ENCODE measurements around the gene SPON2. TPM values are rescaled to one million over a fixed set of nuclear protein-coding genes. Genes with fewer than 3 reads are reported as not detected.

The SPON2 gene
- polyA plus RNA-seq (2012; ENCODE audit: missing spikeins) = 7.5 TPM

DNA sequence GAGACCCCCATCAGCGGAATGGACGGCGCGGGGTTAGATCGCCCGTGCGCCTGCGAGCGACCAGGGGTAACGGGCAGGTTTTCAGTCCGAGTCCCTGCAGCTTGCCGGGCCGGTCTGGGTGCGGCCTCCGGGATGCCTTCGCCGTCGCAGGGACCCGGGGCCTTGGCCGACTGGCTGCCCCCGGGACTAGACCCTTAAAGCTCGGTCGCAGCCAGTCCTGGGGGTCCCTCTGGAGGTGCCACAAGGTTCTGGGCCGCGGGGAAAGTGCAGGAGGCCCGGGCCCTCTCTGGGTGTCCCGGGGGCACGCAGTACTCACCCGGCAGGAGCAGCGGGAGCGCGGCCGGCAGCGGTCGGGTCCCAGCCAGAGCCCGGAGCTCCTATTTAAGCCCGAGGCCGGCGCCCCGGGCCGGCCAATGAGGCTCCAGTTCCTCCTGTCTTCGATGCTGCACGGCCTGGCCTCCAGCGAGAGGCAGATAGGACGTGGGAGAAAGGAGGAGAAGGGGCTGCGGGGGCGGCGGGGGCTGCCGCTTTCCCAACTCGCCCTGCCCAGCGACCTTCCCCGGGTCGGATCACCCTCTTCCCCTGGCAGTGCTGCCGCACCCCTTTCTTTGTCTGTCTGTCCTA, at the start of gene SPON2:
Gene SPON2, minus strand, starts transcription at position 356 of the 624 bp plus-strand sequence.
- FAIRE-seq (no peak), DNase-seq (ENCODE audit: insufficient read length) (no peak)
- TF ChIP-seq POLR2A (IDR thresholded peaks at IDR 0.05; ENCODE audit: low read depth, low read length) (no peak), TAF1 (IDR thresholded peaks at IDR 0.05; ENCODE audit: borderline replicate concordance, low read depth, low read length) (no peak), POLR2AphosphoS5 (IDR thresholded peaks at IDR 0.05; ENCODE audit: low read depth, low read length) (no peak)

DNA sequence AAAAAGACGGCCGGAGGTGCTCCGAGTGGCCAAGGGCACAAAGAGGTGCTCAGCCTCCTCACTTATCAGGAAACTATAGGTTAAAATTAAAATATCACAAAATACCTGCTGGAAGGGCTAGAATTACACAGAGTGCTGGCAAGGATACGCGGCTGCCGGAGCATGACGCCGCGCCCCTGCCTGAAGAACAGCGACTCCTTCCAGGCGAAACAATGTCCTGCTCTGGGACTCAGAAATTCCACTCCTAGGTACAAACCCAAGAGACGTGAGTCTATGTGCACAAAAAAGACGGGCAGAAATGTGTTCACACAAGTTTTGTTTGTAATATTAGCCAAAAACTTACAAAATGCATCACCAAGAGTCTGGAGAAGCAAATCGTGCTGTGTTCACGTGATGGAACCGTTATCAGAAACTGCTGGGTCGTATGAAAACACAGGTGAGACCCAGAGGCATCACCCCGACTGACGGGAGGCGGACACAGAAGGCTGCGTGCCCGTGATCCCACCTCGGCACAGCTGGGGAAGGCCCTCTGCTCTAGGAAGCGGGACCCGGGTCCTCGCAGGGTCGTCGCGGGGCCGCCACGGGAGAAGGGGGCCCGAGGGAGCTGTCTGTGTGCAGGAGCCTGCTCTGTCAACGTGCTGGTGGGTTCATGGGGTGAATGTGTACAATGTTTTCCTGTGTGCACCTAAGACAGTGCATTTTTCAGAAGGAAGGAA, 48.9 kb upstream of the SPON2 start:
- DNase-seq (ENCODE audit: insufficient read length) (no peak), FAIRE-seq (no peak)
- TF ChIP-seq TAF1 (IDR thresholded peaks at IDR 0.05; ENCODE audit: borderline replicate concordance, low read depth, low read length) (no peak), POLR2A (IDR thresholded peaks at IDR 0.05; ENCODE audit: low read depth, low read length) (no peak), POLR2AphosphoS5 (IDR thresholded peaks at IDR 0.05; ENCODE audit: low read depth, low read length) (no peak)

DNA sequence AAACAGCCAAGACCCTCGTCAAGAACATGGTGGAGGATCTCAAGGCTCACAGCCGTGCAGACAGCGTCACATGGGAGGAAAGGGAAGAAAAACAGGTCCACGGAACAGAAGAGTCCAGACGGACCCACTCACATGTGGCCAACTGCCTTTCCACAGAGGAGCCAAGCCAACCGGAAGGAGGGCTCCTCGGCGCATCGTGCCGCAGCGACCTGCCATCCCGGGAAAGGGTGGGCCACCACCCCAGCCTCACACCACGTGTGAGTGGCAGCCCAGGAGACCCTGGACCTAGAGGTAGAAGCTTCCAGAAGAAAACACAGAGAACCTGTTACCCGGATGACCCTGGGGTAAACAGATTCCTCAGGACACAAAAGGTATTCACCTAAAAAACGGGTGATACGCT, 48.2 kb upstream of the SPON2 start:
- DNase-seq (ENCODE audit: insufficient read length) (no peak), FAIRE-seq (peak; percentile 36)
- TF ChIP-seq TAF1 (IDR thresholded peaks at IDR 0.05; ENCODE audit: borderline replicate concordance, low read depth, low read length) (no peak), POLR2AphosphoS5 (IDR thresholded peaks at IDR 0.05; ENCODE audit: low read depth, low read length) (no peak), POLR2A (IDR thresholded peaks at IDR 0.05; ENCODE audit: low read depth, low read length) (no peak)

DNA sequence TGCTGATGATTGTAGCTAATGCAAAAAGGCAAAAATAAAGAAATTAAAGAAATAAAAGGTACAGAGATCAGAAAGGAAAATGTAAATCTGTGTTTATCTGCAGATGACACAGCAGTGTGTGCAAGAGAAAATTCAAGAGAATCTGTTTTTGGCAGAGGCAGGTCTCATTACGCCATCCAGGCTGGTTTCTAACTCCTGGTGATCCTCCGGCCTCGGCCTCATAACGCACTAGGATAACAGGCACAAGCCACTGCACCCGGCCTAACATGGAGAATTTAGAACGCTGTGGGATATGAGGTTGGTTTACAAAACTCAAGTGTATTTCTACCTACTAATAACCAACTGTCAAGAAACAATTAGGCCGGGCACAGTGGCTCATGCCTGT, 47.2 kb upstream of the SPON2 start:
- FAIRE-seq (peak; percentile 90), DNase-seq (ENCODE audit: insufficient read length) (no peak)
- TF ChIP-seq TAF1 (IDR thresholded peaks at IDR 0.05; ENCODE audit: borderline replicate concordance, low read depth, low read length) (no peak), POLR2AphosphoS5 (IDR thresholded peaks at IDR 0.05; ENCODE audit: low read depth, low read length) (no peak), POLR2A (IDR thresholded peaks at IDR 0.05; ENCODE audit: low read depth, low read length) (no peak)

DNA sequence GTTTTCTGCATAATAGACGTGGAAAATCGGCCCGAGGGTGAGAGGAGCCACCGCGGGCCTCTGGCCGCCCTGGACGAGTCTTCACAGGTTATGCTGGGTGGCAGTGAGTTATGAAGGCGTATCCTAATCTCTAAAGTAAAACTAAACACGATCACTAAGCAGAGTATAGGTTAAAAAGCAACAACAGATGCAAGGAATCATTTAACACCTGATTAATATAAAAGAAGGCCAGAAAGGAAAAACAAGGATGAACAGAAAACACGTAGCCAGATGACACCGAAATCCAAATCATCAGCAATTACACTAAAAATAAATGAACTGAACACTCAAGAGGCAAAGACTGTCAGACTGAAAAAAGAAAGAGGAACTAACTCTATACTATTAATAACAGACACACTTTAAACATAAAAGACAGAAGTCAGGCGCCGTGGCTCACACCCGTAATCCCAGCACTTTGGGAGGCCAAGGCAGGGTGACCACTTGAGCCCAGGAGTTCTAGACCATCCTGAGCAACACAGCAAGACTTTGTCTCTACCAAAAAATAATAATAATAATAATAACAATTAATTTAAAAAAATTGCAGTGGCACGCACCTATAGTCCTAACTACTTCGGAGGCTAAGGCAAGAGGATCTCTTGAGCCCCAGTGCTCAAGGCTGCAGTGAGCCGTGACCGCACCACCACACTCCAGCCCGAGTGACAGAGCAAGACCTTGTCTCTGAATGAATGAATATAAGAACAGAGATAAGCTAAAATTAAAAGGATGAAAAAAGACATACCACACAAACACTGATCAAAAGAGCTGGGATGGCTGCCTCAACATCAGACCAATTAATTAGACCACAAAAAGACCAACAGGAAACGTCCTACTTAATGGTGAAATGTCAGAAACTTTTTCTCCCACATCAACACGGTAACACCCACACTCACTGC, 46.5 kb upstream of the SPON2 start:
- FAIRE-seq = peak; percentile 90
- TF ChIP-seq POLR2AphosphoS5 (IDR thresholded peaks at IDR 0.05; ENCODE audit: low read depth, low read length) (no peak), POLR2A (IDR thresholded peaks at IDR 0.05; ENCODE audit: low read depth, low read length) (no peak), TAF1 (IDR thresholded peaks at IDR 0.05; ENCODE audit: borderline replicate concordance, low read depth, low read length) (no peak)
- no peak for DNase-seq (ENCODE audit: insufficient read length)

DNA sequence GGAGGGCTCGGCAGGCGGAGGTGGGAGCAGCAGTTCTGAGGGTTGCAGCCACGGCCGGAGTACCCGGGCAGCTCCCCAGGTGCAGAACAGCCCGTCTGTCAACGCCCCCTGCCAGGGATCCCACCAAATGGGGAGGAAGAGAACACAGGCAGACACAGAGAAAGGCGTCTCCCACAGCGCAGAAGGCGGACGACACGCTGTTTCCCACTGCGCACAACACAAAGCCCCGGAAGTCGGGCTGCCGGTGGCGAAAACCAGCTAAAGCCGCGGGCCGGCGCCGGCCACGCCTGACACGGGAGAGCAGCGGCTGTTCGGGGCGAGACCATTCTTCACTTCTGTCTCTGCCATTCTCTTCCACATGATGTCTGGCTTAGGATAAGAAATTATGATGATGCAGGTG, 45.0 kb upstream of the SPON2 start:
- DNase-seq (ENCODE audit: insufficient read length) = no peak
- FAIRE-seq = peak; percentile 60
- TF ChIP-seq TAF1 (IDR thresholded peaks at IDR 0.05; ENCODE audit: borderline replicate concordance, low read depth, low read length) = no peak
- TF ChIP-seq POLR2A (IDR thresholded peaks at IDR 0.05; ENCODE audit: low read depth, low read length) = no peak
- TF ChIP-seq POLR2AphosphoS5 (IDR thresholded peaks at IDR 0.05; ENCODE audit: low read depth, low read length) = no peak

DNA sequence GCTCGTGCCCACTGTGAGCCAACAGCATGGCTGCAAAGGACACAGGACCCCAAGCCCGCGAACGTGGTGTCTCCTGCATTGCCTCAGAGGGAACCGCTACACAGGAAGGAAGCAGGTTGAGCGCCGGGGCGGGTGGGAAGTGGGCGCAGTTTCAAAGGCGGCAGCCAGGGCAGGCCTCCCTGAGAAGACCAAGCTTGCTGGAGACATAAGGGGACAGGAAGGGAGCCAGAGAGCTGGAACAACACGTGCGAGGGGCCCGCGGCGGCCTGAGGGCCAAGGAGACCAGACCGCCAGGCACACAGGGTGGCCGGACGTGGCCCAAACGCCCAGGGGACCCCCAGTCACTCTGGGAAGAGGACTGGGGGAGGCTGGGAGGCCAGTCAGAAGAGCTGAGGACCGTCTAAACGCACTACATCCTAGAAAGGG, 44.5 kb upstream of the SPON2 start:
- TF ChIP-seq TAF1 (IDR thresholded peaks at IDR 0.05; ENCODE audit: borderline replicate concordance, low read depth, low read length) (no peak), POLR2AphosphoS5 (IDR thresholded peaks at IDR 0.05; ENCODE audit: low read depth, low read length) (no peak), POLR2A (IDR thresholded peaks at IDR 0.05; ENCODE audit: low read depth, low read length) (no peak)
- FAIRE-seq (peak; percentile 88), DNase-seq (ENCODE audit: insufficient read length) (no peak)

DNA sequence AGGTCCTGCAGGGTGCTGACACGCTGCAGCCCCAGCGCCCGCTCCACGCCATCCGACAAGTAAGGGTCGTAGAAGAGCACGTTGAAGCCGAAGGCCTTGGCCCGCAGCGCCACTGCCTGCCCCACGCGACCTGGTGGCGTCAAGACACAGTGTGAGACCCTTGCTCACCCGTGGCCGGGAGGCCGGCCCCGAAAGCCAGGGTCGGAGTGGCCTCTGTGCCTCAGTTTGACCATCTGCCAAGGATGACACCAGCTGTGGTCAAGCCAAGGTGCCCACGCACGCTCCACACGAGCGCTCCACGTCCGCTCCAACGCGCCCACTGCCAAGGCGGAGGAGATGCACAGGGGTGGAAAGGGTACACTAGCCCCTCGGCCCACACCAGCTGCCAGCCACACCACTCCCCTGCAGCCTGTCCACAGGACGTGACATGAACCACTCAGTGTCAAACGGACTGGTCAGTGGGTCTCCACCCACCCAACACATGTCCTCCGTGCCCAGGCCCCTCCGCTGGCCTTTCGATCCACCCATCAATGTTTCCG, 43.8 kb upstream of the SPON2 start:
- FAIRE-seq (no peak), DNase-seq (ENCODE audit: insufficient read length) (no peak)

DNA sequence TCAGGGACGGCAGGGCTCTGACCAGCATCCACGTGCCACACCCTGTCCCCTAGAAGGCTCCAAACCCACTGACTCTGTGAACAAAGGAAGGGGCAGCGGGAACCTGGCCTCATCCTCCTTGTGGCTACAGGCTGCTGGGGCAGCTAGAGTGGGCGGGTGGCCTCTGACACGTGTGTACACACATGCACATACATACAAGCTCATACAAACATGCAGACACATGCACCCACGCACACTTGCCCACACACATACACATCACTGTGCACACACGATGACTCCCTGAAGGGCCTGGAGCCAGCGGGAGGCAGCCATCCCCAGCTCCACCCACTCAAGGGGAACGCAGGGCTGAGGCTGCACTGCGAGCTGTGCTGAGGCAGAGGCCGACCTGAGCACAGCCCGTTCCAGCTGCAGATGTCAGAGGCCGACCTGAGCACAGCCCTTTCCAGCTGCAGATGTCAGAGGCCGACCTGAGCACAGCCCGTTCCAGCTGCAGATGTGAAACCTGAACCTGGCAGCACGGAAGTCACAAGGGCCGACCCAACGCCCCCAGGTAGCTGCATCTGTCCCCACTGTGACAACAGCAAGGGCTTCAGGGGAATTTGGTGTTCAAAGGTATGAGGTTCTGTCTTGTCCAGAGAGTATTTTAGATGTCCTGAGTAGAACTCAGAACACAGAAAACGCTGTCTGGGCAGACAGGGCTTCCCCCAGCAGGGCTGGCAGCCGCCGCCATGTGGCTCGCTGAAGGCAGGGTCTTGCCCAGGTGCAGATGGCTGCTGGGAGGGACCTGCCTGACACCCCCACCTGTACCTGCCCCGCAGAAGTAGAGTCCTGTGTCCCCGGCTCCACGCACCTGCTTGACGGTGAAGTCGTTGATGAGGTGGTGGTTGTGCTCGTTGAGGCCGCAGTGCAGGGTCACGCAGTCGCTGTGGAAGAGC, 43.0 kb upstream of the SPON2 start:
- TF ChIP-seq POLR2A (IDR thresholded peaks at IDR 0.05; ENCODE audit: low read depth, low read length) (no peak; the same call in 1 of the 2 replicates), POLR2AphosphoS5 (IDR thresholded peaks at IDR 0.05; ENCODE audit: low read depth, low read length) (peak; percentile 74; the same call in 1 of the 2 replicates)
- FAIRE-seq (peak; percentile 98), DNase-seq (ENCODE audit: insufficient read length) (peak; percentile 82)

More for the DNA sequence above, 43.8 kb upstream of the SPON2 start:
- TF ChIP-seq POLR2AphosphoS5 (IDR thresholded peaks at IDR 0.05; ENCODE audit: low read depth, low read length) = no peak

Measured in GM12892 (cell line).